HCT116 (cell line): ENCODE measurements around the gene MOB3A. TPM values are rescaled to one million over a fixed set of nuclear protein-coding genes. Genes with fewer than 3 reads are reported as not detected.

Experiments used
- ATAC-seq: fragments of 200-7000 bp; cut with Tn5 transposase; 2 replicates; pipeline ENCODE4 v1.9.1; 2020; ENCODE audit warnings: mild to moderate bottlenecking, moderate library complexity
- BruUV-seq: library from RNA; stranded (reverse); fragments of 400-500 nt; replicated peaks from 2 replicates; lab custom pipeline; 2021; lab: Mats Ljungman, UMichigan
- CTCF ChIA-PET: fragments of 300-600 bp; sonication (Branson Sonifier 250); formaldehyde crosslinking; loops from one replicate; lab custom pipeline; 2021; ENCODE audit warnings: antibody characterized with exemption; lab: Charles Lee
- POLR2A ChIA-PET: fragments of 300-600, 350-600 bp; sonication (Branson Sonifier 250); formaldehyde crosslinking; loops from one replicate; lab custom pipeline; 2021; ENCODE audit warnings: antibody characterized with exemption; lab: Charles Lee
- RAD21 ChIA-PET, 2 experiments: fragments of 300-600 bp; sonication (Branson Sonifier 250); formaldehyde crosslinking; loops; one replicate each; lab custom pipeline; 2023; ENCODE audit warnings: low total read pairs in 2 of 2; ENCODE audit not compliant: uncharacterized antibody in 2 of 2, unreplicated experiment in 2 of 2, low non-redundant PET in 1 of 2; lab: Charles Lee
- DNase-seq: peaks from one replicate; pipeline ENCODE4 v3.0.0-alpha.2; 2010; ENCODE audit warnings: low read depth, low spot score
- H2AFZ ChIP-seq: fragments of 200-600 bp; shearing (Covaris generic), sonication (generic); 2 replicates; pipeline ENCODE4 v1.6.1; 2017; ENCODE audit warnings: low read depth, mixed run types, mixed read lengths, antibody characterized with exemption, low read length; ENCODE audit not compliant: poor library complexity, severe bottlenecking
- H3K27ac ChIP-seq: 2 replicates; pipeline ENCODE4 v1.5.1; 2012; ENCODE audit warnings: low read depth, low read length
- H3K27me3 ChIP-seq: fragments of 200-600 bp; sonication (generic); 2 replicates; pipeline ENCODE4 v1.6.1; 2016; ENCODE audit warnings: mixed run types, low read length, mixed read lengths; ENCODE audit not compliant: insufficient read depth
- H3K36me3 ChIP-seq, 2 experiments: fragments of 200-500 bp in 1 of 2; fragments of 200-600 bp in 1 of 2; sonication (Bioruptor generic) in 1 of 2; sonication (generic) in 1 of 2; 2 replicates each; pipeline versions ENCODE4 v1.5.1 to v1.6.1; 2014 to 2016; ENCODE audit warnings: low read length in 2 of 2, inconsistent platforms in 1 of 2, mixed read lengths in 1 of 2, mixed run types in 1 of 2; ENCODE audit not compliant: insufficient read depth in 2 of 2, control insufficient read depth in 1 of 2
- H3K4me1 ChIP-seq, 2 experiments: fragments of 200-600 bp in 1 of 2; sonication (generic) in 1 of 2; 2 replicates each; pipeline versions ENCODE4 v1.5.1 to v1.6.1; 2012 to 2017; ENCODE audit warnings: low read length in 2 of 2, inconsistent platforms in 1 of 2, mild to moderate bottlenecking in 1 of 2, mixed read lengths in 1 of 2, mixed run types in 1 of 2, moderate library complexity in 1 of 2; ENCODE audit not compliant: insufficient read depth in 2 of 2, control insufficient read depth in 1 of 2
- H3K4me2 ChIP-seq: fragments of 200-600 bp; sonication (generic); 2 replicates; pipeline ENCODE4 v1.6.1; 2017; ENCODE audit warnings: mixed run types, low read length, mixed read lengths
- H3K4me3 ChIP-seq, 2 experiments: fragments of 200-600 bp in 1 of 2; sonication (generic) in 1 of 2; replicated peaks in 1 of 2; 2 replicates each; pipeline ENCODE4 v1.5.1; 2011 to 2016; ENCODE audit warnings: low read length in 2 of 2, control low read depth in 1 of 2, low read depth in 1 of 2, mild to moderate bottlenecking in 1 of 2, mixed read lengths in 1 of 2, mixed run types in 1 of 2
- H3K79me2 ChIP-seq: fragments of 200-600 bp; sonication (generic); 2 replicates; pipeline ENCODE4 v1.6.1; 2017; ENCODE audit warnings: mild to moderate bottlenecking, mixed run types, low read length, moderate library complexity, mixed read lengths; ENCODE audit not compliant: insufficient read depth
- H3K9ac ChIP-seq: fragments of 200-600 bp; sonication (generic); 2 replicates; pipeline ENCODE4 v1.6.1; 2016; ENCODE audit warnings: low read length, mixed read lengths
- H3K9me2 ChIP-seq: fragments of 200-600 bp; sonication (generic), shearing (Covaris generic); 2 replicates; pipeline ENCODE4 v1.6.1; 2017; ENCODE audit warnings: mixed run types, mild to moderate bottlenecking, moderate library complexity; ENCODE audit not compliant: insufficient read depth
- H3K9me3 ChIP-seq, 2 experiments: fragments of 200-500 bp in 1 of 2; fragments of 200-600 bp in 1 of 2; sonication (Bioruptor generic) in 1 of 2; sonication (generic) in 1 of 2; 2 replicates each; pipeline ENCODE4 v1.6.1; 2014 to 2017; ENCODE audit warnings: low read length in 2 of 2, mixed read lengths in 2 of 2, inconsistent platforms in 1 of 2, low read depth in 1 of 2, mild to moderate bottlenecking in 1 of 2, mixed run types in 1 of 2, moderate library complexity in 1 of 2; ENCODE audit not compliant: control insufficient read depth in 1 of 2, insufficient read depth in 1 of 2
- H4K20me1 ChIP-seq: fragments of 200-600 bp; sonication (generic), shearing (Covaris generic); 2 replicates; pipeline ENCODE4 v1.6.1; 2017; ENCODE audit warnings: mixed run types, mild to moderate bottlenecking, moderate library complexity; ENCODE audit not compliant: insufficient read depth
- ATF3 ChIP-seq: IDR thresholded peaks from 2 replicates; pipeline ENCODE4 v1.6.1; 2012
- CEBPB ChIP-seq: IDR thresholded peaks from 2 replicates; pipeline ENCODE4 v1.6.1; 2012; ENCODE audit warnings: low read depth
- EGR1 ChIP-seq: IDR thresholded peaks from 2 replicates; pipeline ENCODE4 v1.6.1; 2012; ENCODE audit warnings: low read depth
- ELF1 ChIP-seq: IDR thresholded peaks from 2 replicates; pipeline ENCODE4 v1.6.1; 2012; ENCODE audit warnings: low read depth, borderline replicate concordance
- EZH2 ChIP-seq: fragments of 200-600 bp; sonication (generic); IDR thresholded peaks from 2 replicates; pipeline ENCODE4 v1.6.1; 2017; ENCODE audit warnings: antibody characterized with exemption, mixed run types
- FOSL1 ChIP-seq: IDR thresholded peaks from 2 replicates; pipeline ENCODE4 v1.6.1; 2012; ENCODE audit warnings: low read depth
- JUND ChIP-seq: IDR thresholded peaks from 2 replicates; pipeline ENCODE4 v1.6.1; 2012
- RAD21 ChIP-seq: IDR thresholded peaks from 2 replicates; pipeline ENCODE4 v1.6.1; 2012; ENCODE audit warnings: low read depth, mild to moderate bottlenecking
- SIN3A ChIP-seq: IDR thresholded peaks from 2 replicates; pipeline ENCODE4 v1.6.1; 2012; ENCODE audit warnings: low read depth
- SP1 ChIP-seq: IDR thresholded peaks from 2 replicates; pipeline ENCODE4 v1.6.1; 2012; ENCODE audit warnings: low read depth
- SRF ChIP-seq: IDR thresholded peaks from 2 replicates; pipeline ENCODE4 v1.6.1; 2012; ENCODE audit warnings: low read depth
- TCF7L2 ChIP-seq: IDR thresholded peaks from 2 replicates; pipeline ENCODE4 v1.7.0; 2011; ENCODE audit warnings: borderline replicate concordance, inconsistent platforms; ENCODE audit not compliant: insufficient read depth, insufficient read length; ENCODE audit errors: extremely low read depth
- YY1 ChIP-seq: IDR thresholded peaks from 2 replicates; pipeline ENCODE4 v1.6.1; 2011; ENCODE audit warnings: low read length, low read depth, moderate library complexity, mild to moderate bottlenecking; ENCODE audit not compliant: insufficient replicate concordance; ENCODE audit errors: extremely low read depth
- ZBTB33 ChIP-seq: IDR thresholded peaks from 2 replicates; pipeline ENCODE4 v1.6.1; 2011; ENCODE audit warnings: mild to moderate bottlenecking, low read length, moderate library complexity; ENCODE audit not compliant: insufficient replicate concordance; ENCODE audit errors: extremely low read depth
- ZFX ChIP-seq: fragments of 450-650 bp; IDR thresholded peaks from 2 replicates; pipeline ENCODE4 v1.6.1; 2017
- ZNF274 ChIP-seq: fragments of 200-500 bp; sonication (Bioruptor generic); IDR thresholded peaks from 2 replicates; pipeline ENCODE4 v1.6.1; 2014; ENCODE audit warnings: mild to moderate bottlenecking, low read depth, low read length, inconsistent platforms
- intact Hi-C: fragments of 100-400 bp; cut with micrococcal nuclease; formaldehyde crosslinking; loops from 2 replicates; pipeline ENCODE4 v1.10.0; 2022
- total RNA-seq: library from RNA; stranded (reverse); gene quantifications from one replicate; pipeline ENCODE4 v1.2.1, GENCODE V29; 2021; ENCODE audit not compliant: unreplicated experiment
- TF ChIP-seq, protein P1 (sequence below), 3 experiments: fragments of 200-600 bp in 1 of 3; sonication (generic) in 1 of 3; IDR thresholded peaks in 2 of 3; conservative IDR thresholded peaks in 1 of 3; 2 replicates each; pipeline ENCODE4 v1.5.1; 2012 to 2017; ENCODE audit warnings: low read depth in 2 of 3, low read length in 2 of 3, antibody characterized with exemption in 1 of 3, borderline replicate concordance in 1 of 3, control low read depth in 1 of 3, mild to moderate bottlenecking in 1 of 3, mixed read lengths in 1 of 3, mixed run types in 1 of 3, moderate library complexity in 1 of 3; ENCODE audit not compliant: insufficient read depth in 1 of 3

MOB3A gene
- total RNA-seq, 1 experiment from 2014 or later, result 32.1 TPM

DNA sequence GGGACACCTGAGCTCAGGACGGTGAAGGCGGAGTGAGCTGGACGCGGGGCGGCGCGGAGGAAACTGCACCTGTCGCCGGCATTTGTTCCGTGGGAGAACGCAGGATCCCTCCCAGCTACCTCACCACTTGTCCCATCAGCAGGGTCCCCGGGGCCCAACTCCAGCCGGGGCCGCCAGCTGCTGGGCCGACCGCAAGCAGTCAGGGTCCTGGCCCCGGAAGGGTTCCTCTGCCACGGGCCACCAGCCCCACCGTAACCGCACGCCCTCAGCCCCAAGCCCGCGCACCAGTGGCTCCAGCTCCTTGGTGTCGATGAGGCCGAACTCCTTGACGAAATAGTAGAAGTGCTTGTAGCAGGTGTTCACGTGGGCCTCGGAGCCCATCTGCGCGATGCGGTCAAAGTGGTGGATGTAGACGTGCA lies 19.6 kb downstream of the MOB3A start:
- H2AFZ ChIP-seq, result no peak overlapping the region
- no peaks in the 10 kb centered on the region for H4K20me1 ChIP-seq
- H3K27me3 ChIP-seq, result no peaks in the 10 kb centered on the region
- H3K27ac ChIP-seq, result no peak overlapping the region
- intact Hi-C loops, result no loop called here
- no peaks in the 10 kb centered on the region for H3K9me2 ChIP-seq
- DNase-seq (no peak), ATAC-seq (no peak)
- H3K9me3 ChIP-seq, result no peaks in the 10 kb centered on the region
- H3K9ac ChIP-seq, result no peak overlapping the region
- peaks cover 3 to 6% of the 10 kb centered on the region in 2 experiments; a peak in 2 of 4 replicates for H3K4me1 ChIP-seq
- no peaks in the 10 kb centered on the region for H3K79me2 ChIP-seq
- H3K36me3 ChIP-seq, result peaks cover 3 to 4% of the 10 kb centered on the region in 2 experiments; a peak in 2 of 4 replicates
- no peak overlapping the region for H3K4me3 ChIP-seq
- BruUV-seq, result no TSS peak
- ChIA-PET CTCF (no interaction called here), POLR2A (no interaction called here), RAD21 (no interaction called here)
- TF ChIP-seq RAD21, result no peak
- no peak for TF ChIP-seq SP1
- TF ChIP-seq SIN3A, result no peak
- TF ChIP-seq JUND, result no peak
- TF ChIP-seq ZFX, result no peak
- TF ChIP-seq EZH2, result no peak
- TF ChIP-seq ELF1, result no peak
- TF ChIP-seq ZNF274, result no peak
- H3K4me2 ChIP-seq, result no peak overlapping the region

DNA sequence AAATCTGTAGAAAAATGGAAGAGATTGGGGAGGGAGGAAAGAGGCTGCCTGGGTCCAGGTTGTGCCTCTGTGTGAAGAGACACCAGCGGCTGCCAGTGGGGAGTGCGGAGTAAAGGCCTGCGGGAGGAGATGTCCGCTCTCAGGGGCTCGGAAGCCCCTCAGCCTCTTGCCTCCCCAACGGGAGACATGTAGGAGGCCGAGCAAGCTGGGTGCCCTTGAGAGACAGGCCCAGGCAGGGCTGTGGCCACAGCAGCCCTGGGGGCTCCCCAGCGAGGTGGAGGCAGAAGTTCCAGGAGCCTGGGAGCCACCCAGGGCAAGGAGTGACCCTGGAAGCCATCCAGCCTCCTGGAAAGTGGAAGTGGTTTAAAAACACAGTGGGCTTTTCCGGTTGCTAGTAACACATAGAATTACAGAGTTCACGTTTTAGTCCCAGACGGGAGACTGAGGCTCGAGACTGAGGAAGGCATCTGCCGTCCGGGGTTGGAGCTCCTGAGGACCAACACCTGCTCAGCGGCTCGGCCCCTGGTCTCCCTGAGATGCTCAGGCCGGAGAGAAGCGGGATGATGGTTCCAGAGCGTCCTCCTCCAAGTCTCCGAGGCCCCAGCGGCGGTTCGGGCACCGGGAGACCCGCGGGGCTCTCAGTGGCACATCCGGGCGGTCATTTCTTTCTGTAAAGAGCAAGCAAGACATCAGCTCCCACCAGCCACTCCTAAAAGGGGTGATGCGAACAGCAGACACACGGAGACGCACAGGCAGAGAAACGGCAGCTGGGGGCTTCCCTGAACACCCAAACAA lies 23.2 kb downstream of the MOB3A start:
- H3K9me3 ChIP-seq, result no peaks in the 10 kb centered on the region
- intact Hi-C loops, result no loop called here
- H3K9me2 ChIP-seq, result no peaks in the 10 kb centered on the region
- CTCF ChIA-PET, result interaction anchor here (0.6 to 1.1 kb wide), 2 partner anchors 20 to 53 kb away, joined by 4 to 5 read pairs; no protein-coding TSS in a partner anchor
- no peak for ATAC-seq
- no TSS peak for BruUV-seq
- POLR2A ChIA-PET, result interaction anchor here (0.6 kb wide), 1 partner anchor 19 kb away, joined by 3 read pairs; no protein-coding TSS in a partner anchor
- no peak overlapping the region for H3K9ac ChIP-seq
- H3K36me3 ChIP-seq, result peaks cover 3 to 4% of the 10 kb centered on the region in 2 experiments; a peak in 2 of 4 replicates
- peaks cover 7 to 12% of the 10 kb centered on the region in 2 experiments for H3K4me1 ChIP-seq
- DNase-seq, result no peak
- H3K79me2 ChIP-seq, result no peaks in the 10 kb centered on the region
- no peak overlapping the region for H3K4me3 ChIP-seq
- RAD21 ChIA-PET, result no interaction called here
- no peaks in the 10 kb centered on the region for H4K20me1 ChIP-seq
- no peak overlapping the region for H3K4me2 ChIP-seq
- H3K27me3 ChIP-seq, result no peaks in the 10 kb centered on the region
- H2AFZ ChIP-seq, result no peak overlapping the region
- no peak overlapping the region for H3K27ac ChIP-seq
- TF ChIP-seq YY1 (no peak), FOSL1 (no peak), ZFX (no peak), CEBPB (no peak), TCF7L2 (no peak), ZBTB33 (no peak), ATF3 (no peak), EGR1 (no peak), SRF (no peak)
- TF ChIP-seq, protein P1, sequence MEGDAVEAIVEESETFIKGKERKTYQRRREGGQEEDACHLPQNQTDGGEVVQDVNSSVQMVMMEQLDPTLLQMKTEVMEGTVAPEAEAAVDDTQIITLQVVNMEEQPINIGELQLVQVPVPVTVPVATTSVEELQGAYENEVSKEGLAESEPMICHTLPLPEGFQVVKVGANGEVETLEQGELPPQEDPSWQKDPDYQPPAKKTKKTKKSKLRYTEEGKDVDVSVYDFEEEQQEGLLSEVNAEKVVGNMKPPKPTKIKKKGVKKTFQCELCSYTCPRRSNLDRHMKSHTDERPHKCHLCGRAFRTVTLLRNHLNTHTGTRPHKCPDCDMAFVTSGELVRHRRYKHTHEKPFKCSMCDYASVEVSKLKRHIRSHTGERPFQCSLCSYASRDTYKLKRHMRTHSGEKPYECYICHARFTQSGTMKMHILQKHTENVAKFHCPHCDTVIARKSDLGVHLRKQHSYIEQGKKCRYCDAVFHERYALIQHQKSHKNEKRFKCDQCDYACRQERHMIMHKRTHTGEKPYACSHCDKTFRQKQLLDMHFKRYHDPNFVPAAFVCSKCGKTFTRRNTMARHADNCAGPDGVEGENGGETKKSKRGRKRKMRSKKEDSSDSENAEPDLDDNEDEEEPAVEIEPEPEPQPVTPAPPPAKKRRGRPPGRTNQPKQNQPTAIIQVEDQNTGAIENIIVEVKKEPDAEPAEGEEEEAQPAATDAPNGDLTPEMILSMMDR (IDR thresholded peaks at IDR 0.05 in 2 of 3, conservative IDR thresholded peaks at IDR 0.05 in 1 of 3; ENCODE audit: borderline replicate concordance in 1 of 3, insufficient read depth in 1 of 3, low read depth in 2 of 3, low read length in 2 of 3), result no peak
